ENCODE data around the gene SPACA6.

DNA sequence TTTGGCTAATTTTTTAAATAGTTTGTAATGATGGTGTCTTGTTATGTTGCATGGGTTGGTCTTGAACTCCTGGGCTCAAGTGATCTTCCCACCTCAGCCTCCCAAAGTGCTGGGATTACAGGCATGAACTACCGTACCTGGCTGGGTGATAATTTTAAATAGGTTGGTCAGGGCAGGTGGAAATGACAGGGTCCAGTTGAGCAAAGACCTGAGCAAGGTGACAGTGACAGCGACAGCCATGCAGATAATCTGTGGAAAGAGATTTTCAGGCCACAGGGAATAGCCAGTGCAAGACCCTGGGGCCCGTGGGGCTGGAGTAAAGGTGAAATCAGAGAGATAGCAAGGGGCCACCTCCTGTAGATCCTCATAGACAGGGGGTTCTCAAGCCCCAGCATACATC lies 3.5 kb downstream of the SPACA6 start:
- TF ChIP-seq, protein P1, sequence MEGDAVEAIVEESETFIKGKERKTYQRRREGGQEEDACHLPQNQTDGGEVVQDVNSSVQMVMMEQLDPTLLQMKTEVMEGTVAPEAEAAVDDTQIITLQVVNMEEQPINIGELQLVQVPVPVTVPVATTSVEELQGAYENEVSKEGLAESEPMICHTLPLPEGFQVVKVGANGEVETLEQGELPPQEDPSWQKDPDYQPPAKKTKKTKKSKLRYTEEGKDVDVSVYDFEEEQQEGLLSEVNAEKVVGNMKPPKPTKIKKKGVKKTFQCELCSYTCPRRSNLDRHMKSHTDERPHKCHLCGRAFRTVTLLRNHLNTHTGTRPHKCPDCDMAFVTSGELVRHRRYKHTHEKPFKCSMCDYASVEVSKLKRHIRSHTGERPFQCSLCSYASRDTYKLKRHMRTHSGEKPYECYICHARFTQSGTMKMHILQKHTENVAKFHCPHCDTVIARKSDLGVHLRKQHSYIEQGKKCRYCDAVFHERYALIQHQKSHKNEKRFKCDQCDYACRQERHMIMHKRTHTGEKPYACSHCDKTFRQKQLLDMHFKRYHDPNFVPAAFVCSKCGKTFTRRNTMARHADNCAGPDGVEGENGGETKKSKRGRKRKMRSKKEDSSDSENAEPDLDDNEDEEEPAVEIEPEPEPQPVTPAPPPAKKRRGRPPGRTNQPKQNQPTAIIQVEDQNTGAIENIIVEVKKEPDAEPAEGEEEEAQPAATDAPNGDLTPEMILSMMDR (IDR thresholded peaks at IDR 0.05) = no peak
- TF ChIP-seq EP300 (IDR thresholded peaks at IDR 0.05) = no peak
- TF ChIP-seq POLR2A (IDR thresholded peaks at IDR 0.05) = no peak
